ENCODE data around the gene REEP3. TPM values are rescaled to one million over a fixed set of nuclear protein-coding genes. Genes with fewer than 3 reads are reported as not detected.

REEP3 gene
- total and polyA plus RNA-seq, 8 donors, result 7.3 to 90.4 (median 30.3) TPM

GRCh38 chr10:63583397-63583796 lies 62.2 kb downstream of the REEP3 start:
- H3K36me3 ChIP-seq, result no peaks in the 10 kb centered on the region
- no peaks in the 10 kb centered on the region for H3K9me3 ChIP-seq
- H3K4me1 ChIP-seq, result peaks cover 9 to 81% (median 46%) of the 10 kb centered on the region in 4 donors
- TF ChIP-seq, protein P1, sequence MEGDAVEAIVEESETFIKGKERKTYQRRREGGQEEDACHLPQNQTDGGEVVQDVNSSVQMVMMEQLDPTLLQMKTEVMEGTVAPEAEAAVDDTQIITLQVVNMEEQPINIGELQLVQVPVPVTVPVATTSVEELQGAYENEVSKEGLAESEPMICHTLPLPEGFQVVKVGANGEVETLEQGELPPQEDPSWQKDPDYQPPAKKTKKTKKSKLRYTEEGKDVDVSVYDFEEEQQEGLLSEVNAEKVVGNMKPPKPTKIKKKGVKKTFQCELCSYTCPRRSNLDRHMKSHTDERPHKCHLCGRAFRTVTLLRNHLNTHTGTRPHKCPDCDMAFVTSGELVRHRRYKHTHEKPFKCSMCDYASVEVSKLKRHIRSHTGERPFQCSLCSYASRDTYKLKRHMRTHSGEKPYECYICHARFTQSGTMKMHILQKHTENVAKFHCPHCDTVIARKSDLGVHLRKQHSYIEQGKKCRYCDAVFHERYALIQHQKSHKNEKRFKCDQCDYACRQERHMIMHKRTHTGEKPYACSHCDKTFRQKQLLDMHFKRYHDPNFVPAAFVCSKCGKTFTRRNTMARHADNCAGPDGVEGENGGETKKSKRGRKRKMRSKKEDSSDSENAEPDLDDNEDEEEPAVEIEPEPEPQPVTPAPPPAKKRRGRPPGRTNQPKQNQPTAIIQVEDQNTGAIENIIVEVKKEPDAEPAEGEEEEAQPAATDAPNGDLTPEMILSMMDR (IDR thresholded peaks at IDR 0.05), result no peak
- TF ChIP-seq EP300 (IDR thresholded peaks at IDR 0.05) (no peak), POLR2A (IDR thresholded peaks at IDR 0.05) (no peak), POLR2AphosphoS5 (IDR thresholded peaks at IDR 0.05) (no peak)
- H3K4me3 ChIP-seq, result no peak overlapping the region
- intact Hi-C loops (cut with DNase I; ENCODE audit: low total_unique reads), result no loop called here
- DNase-seq, result no peak
- H3K27ac ChIP-seq, result peak overlapping the region in 1 of 5 donors; percentile 44
- H3K27me3 ChIP-seq, result no peaks in the 10 kb centered on the region
- 59 to 81% (median 68%) methylated on average over 3 of the region's 3 CpGs for WGBS, 5 donors

- H3K27ac ChIP-seq, result peak overlapping the region in 3 of 5 donors; percentile 7 to 44 (median 36)
- H3K9me3 ChIP-seq, result no peaks in the 10 kb centered on the region
Measured at GRCh38 chr10:63583909-63584724, 62.9 kb downstream of the REEP3 start.

DNA sequence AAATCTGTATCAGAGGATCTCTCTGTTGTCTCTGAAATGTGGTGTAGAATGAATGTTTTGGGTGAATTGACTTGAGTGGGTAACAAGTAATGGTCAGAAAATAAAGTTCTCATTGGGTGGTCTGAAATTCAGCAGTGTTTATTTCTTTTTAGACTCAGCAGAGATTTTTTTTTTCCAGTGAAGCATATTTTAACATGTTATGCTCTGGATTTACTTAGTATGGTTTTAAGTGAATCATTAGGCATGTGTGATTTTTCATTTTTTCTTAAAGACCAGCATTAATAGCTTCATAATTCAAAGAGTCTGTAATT lies 63.5 kb downstream of the REEP3 start:
- Histone ChIP-seq H3K9me3 (no peaks in the 10 kb centered on the region), H3K36me3 (no peaks in the 10 kb centered on the region), H3K4me3 (no peak overlapping the region), H3K27me3 (no peaks in the 10 kb centered on the region), H3K27ac (peak overlapping the region in 3 of 5 donors; percentile 7 to 44 (median 36)), H3K4me1 (peaks cover 12 to 87% (median 51%) of the 10 kb centered on the region in 4 donors)
- DNase-seq, result peak in 1 of 2 donors; percentile 30
- intact Hi-C loops (cut with DNase I; ENCODE audit: low total_unique reads), result no loop called here
- TF ChIP-seq POLR2A (IDR thresholded peaks at IDR 0.05) (no peak), POLR2AphosphoS5 (IDR thresholded peaks at IDR 0.05) (no peak), EP300 (IDR thresholded peaks at IDR 0.05) (no peak)
- TF ChIP-seq, protein P1 (IDR thresholded peaks at IDR 0.05), result no peak

More at GRCh38 chr10:63583909-63584724, 62.9 kb downstream of the REEP3 start:
- Histone ChIP-seq H3K27me3 (no peaks in the 10 kb centered on the region), H3K4me1 (peaks cover 9 to 88% (median 50%) of the 10 kb centered on the region in 4 donors), H3K4me3 (no peak overlapping the region), H3K36me3 (no peaks in the 10 kb centered on the region)
- WGBS, 5 donors, result 56 to 81% (median 70%) methylated on average over 5 of the region's 5 CpGs
- peak in 1 of 2 donors; percentile 37 for DNase-seq
- TF ChIP-seq EP300 (IDR thresholded peaks at IDR 0.05) (no peak), POLR2A (IDR thresholded peaks at IDR 0.05) (no peak), POLR2AphosphoS5 (IDR thresholded peaks at IDR 0.05) (no peak)
- TF ChIP-seq, protein P1 (IDR thresholded peaks at IDR 0.05), result no peak
- intact Hi-C loops (cut with DNase I; ENCODE audit: low total_unique reads), result no loop called here

DNA sequence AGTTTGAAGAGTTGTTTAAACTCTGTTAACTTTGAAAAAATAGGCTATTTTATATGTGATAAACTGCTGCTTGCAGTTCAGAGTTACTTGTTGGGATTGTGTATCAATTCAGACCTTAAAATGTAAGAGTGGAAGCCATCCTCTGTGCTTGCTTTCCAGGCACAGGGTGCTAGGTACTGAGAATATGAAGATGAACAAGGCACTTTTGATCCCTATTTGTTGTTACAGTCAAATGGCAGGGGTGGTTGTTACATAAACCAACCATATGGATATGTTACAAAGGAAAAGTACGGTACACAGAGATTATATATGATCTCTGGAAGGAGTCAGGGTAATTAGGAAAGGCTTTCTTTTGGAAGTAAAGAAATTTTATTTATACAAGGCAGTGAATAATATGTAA lies 63.8 kb downstream of the REEP3 start:
- Histone ChIP-seq H3K4me1 (peaks cover 12 to 83% (median 50%) of the 10 kb centered on the region in 4 donors), H3K27ac (peak overlapping the region in 3 of 5 donors; percentile 7 to 44 (median 36)), H3K36me3 (no peaks in the 10 kb centered on the region), H3K4me3 (no peak overlapping the region), H3K27me3 (no peaks in the 10 kb centered on the region), H3K9me3 (no peaks in the 10 kb centered on the region)
- no peak for DNase-seq
- 29 to 60% (median 44%) methylated on average over 1 of the region's 1 CpG for WGBS, 5 donors
- TF ChIP-seq, protein P1 (IDR thresholded peaks at IDR 0.05), result no peak
- TF ChIP-seq POLR2A (IDR thresholded peaks at IDR 0.05) (no peak), POLR2AphosphoS5 (IDR thresholded peaks at IDR 0.05) (no peak)
- intact Hi-C loops (cut with DNase I; ENCODE audit: low total_unique reads), result no loop called here
